ENCODE data around the gene ZMYND10. TPM values are rescaled to one million over a fixed set of nuclear protein-coding genes. Genes with fewer than 3 reads are reported as not detected.

Gene ZMYND10
- total RNA-seq, 4 donors from 2014 or later: 3.0 TPM; not detected in 3

DNA sequence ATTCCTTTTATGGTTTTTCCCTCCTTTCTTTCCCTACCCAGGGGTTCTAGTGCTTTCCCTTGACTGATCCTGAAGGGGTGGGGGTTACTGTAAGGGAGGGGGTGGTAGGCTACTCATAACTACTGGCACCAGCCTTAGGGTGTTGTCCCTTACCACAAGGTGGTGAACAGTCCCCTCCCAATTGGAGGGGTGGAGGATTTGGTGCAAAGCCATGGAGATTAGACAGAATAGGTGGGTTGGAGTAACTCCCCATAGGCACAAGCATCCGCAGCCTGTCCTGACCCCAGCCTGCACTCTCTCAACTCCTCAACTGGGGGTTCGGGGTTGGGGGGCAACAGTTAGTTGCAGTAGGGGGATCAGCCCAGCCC, 20.4 kb downstream of the ZMYND10 start:
- H3K27ac ChIP-seq: peak overlapping the region; percentile 93 to 96 (median 95)
- no peak for ATAC-seq
- TF ChIP-seq POLR2A (IDR thresholded peaks at IDR 0.05): no peak
- TF ChIP-seq, protein P1, sequence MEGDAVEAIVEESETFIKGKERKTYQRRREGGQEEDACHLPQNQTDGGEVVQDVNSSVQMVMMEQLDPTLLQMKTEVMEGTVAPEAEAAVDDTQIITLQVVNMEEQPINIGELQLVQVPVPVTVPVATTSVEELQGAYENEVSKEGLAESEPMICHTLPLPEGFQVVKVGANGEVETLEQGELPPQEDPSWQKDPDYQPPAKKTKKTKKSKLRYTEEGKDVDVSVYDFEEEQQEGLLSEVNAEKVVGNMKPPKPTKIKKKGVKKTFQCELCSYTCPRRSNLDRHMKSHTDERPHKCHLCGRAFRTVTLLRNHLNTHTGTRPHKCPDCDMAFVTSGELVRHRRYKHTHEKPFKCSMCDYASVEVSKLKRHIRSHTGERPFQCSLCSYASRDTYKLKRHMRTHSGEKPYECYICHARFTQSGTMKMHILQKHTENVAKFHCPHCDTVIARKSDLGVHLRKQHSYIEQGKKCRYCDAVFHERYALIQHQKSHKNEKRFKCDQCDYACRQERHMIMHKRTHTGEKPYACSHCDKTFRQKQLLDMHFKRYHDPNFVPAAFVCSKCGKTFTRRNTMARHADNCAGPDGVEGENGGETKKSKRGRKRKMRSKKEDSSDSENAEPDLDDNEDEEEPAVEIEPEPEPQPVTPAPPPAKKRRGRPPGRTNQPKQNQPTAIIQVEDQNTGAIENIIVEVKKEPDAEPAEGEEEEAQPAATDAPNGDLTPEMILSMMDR (IDR thresholded peaks at IDR 0.05 in 4 of 5, conservative IDR thresholded peaks at IDR 0.05 in 1 of 5): no peak

DNA sequence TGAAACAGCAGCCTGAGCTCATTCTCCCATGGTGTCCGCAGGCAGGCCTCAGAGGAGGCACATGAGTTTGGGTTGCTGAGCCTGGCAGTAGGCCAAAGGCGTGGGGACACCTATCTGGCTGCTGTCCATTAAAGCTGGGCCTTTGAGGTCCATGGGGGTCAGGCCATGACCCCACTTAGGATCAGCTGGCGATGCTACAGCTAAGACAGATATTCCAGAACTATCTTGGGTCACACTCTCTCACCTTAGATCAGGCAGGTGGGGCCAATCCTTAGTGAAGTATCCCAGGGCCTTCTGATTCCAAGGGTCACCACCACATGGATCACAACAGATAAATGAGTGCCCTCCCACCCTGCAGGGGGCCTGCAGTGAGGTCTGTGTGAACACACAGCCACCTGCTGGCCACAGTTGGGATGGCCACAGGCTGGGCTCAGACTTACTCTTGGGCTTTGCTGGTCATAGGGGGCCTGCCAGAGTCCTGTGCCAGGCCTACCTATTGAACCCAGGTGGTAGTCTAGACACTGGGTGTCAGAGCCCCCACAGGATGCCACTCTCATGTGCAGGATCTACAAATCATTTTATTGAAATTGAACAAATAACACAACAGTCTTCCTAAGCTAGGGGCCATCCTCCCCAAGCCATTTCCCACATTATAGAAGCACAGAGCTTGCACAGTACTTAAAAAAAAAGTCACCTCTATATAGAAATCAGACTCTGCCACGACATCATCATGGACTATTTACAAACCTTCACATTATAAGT, 21.0 kb downstream of the ZMYND10 start:
- no peak for TF ChIP-seq POLR2A (IDR thresholded peaks at IDR 0.05)
- TF ChIP-seq, protein P1 (IDR thresholded peaks at IDR 0.05 in 4 of 5, conservative IDR thresholded peaks at IDR 0.05 in 1 of 5): peak; percentile 76 to 87 (median 83)
- peak overlapping the region; percentile 93 to 96 (median 95) for H3K27ac ChIP-seq
- DNase-seq: no peak
- H3K27me3 ChIP-seq: no peaks in the 10 kb centered on the region
- H3K4me1 ChIP-seq: peaks cover 43 to 46% of the 10 kb centered on the region in 2 donors
- in situ Hi-C loops (cut with MboI; ENCODE audit: low sequenced_read_pairs in 4 of 4): no loop called here
- peaks cover 0 to 21% of the 10 kb centered on the region in 2 donors for H3K36me3 ChIP-seq
- no peaks in the 10 kb centered on the region for H3K9me3 ChIP-seq
- intact Hi-C loops (cut with DNase I; ENCODE audit: low total_unique reads): loop anchor here (2.0 kb wide), 1 partner anchor 64 kb away; no protein-coding TSS in a partner anchor
- H3K4me3 ChIP-seq: peak overlapping the region in 1 of 4 donors; percentile 1
- no peak for ATAC-seq

More for the DNA sequence above, 20.4 kb downstream of the ZMYND10 start:
- in situ Hi-C loops (cut with MboI; ENCODE audit: low sequenced_read_pairs in 4 of 4): no loop called here
- Histone ChIP-seq H3K4me3 (no peak overlapping the region), H3K4me1 (peaks cover 37 to 40% of the 10 kb centered on the region in 2 donors), H3K9me3 (no peaks in the 10 kb centered on the region), H3K36me3 (peaks cover 0 to 26% of the 10 kb centered on the region in 2 donors), H3K27me3 (no peaks in the 10 kb centered on the region)
- no peak for DNase-seq
- intact Hi-C loops (cut with DNase I; ENCODE audit: low total_unique reads): loop anchor here (2.0 kb wide), 1 partner anchor 64 kb away; no protein-coding TSS in a partner anchor

DNA sequence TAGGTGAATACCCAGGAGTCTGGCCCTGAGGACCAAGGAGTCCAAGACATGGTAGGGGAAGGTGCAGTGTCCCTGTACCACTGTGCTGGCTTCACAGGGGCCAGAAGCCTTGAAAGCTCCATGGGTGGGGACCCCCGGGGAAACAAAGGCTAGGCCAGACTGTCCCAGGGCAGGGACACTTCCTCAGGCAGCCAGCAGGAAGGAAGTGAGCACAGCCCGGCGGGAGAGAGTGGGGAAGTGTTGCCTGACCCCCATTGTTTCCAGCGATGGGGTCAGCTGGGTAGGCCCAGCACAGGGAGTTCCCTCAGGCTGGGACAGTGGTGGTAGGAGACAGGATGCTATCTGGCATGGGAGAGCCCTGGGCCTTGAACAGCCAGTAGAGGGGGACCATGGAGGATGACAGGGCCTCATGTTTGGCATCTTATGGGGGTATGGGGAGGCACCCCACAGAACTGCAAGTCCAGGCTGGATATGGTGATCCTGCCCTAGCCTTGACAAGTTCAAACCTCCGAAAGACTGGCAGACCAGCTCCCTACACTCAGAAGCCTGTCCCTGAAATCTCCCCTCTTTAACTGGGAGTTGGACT, 21.8 kb downstream of the ZMYND10 start:
- Histone ChIP-seq H3K4me1 (peaks cover 48 to 52% of the 10 kb centered on the region in 2 donors), H3K36me3 (peaks cover 0 to 24% of the 10 kb centered on the region in 2 donors), H3K27me3 (no peaks in the 10 kb centered on the region), H3K9me3 (no peaks in the 10 kb centered on the region), H3K27ac (peak overlapping the region; percentile 93 to 96 (median 95)), H3K4me3 (peak overlapping the region in 1 of 4 donors; percentile 29)
- ATAC-seq: peak in 1 of 2 donors; percentile 1
- in situ Hi-C loops (cut with MboI; ENCODE audit: low sequenced_read_pairs in 4 of 4): no loop called here
- TF ChIP-seq POLR2A (IDR thresholded peaks at IDR 0.05): peak in 1 of 2 donors; percentile 22
- TF ChIP-seq, protein P1 (IDR thresholded peaks at IDR 0.05 in 4 of 5, conservative IDR thresholded peaks at IDR 0.05 in 1 of 5): no peak
- intact Hi-C loops (cut with DNase I; ENCODE audit: low total_unique reads): loop anchor here (2.0 kb wide), 1 partner anchor 63 kb away; no protein-coding TSS in a partner anchor
- DNase-seq: no peak

DNA sequence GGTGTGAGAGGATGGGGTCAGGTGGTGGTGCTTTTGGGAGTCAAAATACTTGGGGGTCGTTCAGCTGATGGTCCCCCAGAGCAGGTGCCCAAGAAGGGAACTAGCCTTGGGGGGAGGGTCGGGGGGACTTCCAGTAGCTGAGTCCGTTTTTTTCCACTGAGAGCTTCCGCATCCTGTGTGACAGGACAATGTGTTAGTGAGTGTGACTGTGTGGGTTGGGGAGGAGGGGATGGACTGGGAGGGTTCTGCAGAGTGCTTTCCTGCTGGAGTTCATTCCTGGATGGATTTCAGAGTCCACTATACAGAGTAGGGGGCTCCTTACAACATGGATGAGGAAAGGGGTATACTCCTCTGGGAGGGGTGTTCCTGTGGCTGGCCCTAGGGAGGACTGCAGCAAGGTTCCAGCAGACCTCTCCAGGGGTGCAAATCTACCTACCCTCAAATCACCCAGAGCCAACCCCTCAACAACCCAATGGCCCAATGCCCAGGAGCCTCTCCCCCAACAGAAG, 22.4 kb downstream of the ZMYND10 start:
- peaks cover 0 to 30% of the 10 kb centered on the region in 2 donors for H3K36me3 ChIP-seq
- intact Hi-C loops (cut with DNase I; ENCODE audit: low total_unique reads) (no loop called here), in situ Hi-C loops (cut with MboI; ENCODE audit: low sequenced_read_pairs in 4 of 4) (no loop called here)
- no peaks in the 10 kb centered on the region for H3K9me3 ChIP-seq
- TF ChIP-seq POLR2A (IDR thresholded peaks at IDR 0.05): no peak
- TF ChIP-seq, protein P1 (IDR thresholded peaks at IDR 0.05 in 4 of 5, conservative IDR thresholded peaks at IDR 0.05 in 1 of 5): no peak
- H3K27ac ChIP-seq: peak overlapping the region; percentile 93 to 96 (median 95)
- DNase-seq (no peak), ATAC-seq (no peak)
- no peaks in the 10 kb centered on the region for H3K27me3 ChIP-seq
- H3K4me1 ChIP-seq: peaks cover 50 to 53% of the 10 kb centered on the region in 2 donors
- peak overlapping the region in 3 of 4 donors; percentile 72 to 80 (median 78) for H3K4me3 ChIP-seq

Measured in gastrocnemius medialis (tissue), 4 donors.